ENCODE data around the gene IL17RA.

IL17RA gene

GRCh38 chr22:17162731-17163130 is 77.9 kb downstream of the IL17RA start:
- H3K9ac ChIP-seq (ENCODE audit: low read length): no peak overlapping the region
- no peak overlapping the region for H3K4me2 ChIP-seq (ENCODE audit: low read length)
- no peaks in the 10 kb centered on the region for H3K9me3 ChIP-seq (ENCODE audit: low read length)
- H3K27ac ChIP-seq (ENCODE audit: low read depth, low read length, poor library complexity, severe bottlenecking): no peak overlapping the region
- TF ChIP-seq EZH2 (IDR thresholded peaks at IDR 0.05; ENCODE audit: borderline replicate concordance, low read length): no peak
- peaks cover 4% of the 10 kb centered on the region; the same call in 1 of the 2 replicates for H3K27me3 ChIP-seq (ENCODE audit: insufficient read depth, low read length)
- peaks cover 1% of the 10 kb centered on the region for H3K79me2 ChIP-seq (ENCODE audit: insufficient read depth, low read length)
- no peaks in the 10 kb centered on the region for H3K9me2 ChIP-seq (ENCODE audit: low read depth, low read length)
- H3F3A ChIP-seq (ENCODE audit: insufficient read depth, low read length): no peaks in the 10 kb centered on the region
- H3K4me3 ChIP-seq (ENCODE audit: low read depth, low read length, poor library complexity, severe bottlenecking): no peak overlapping the region
- H3K4me1 ChIP-seq (ENCODE audit: insufficient read depth, low read length, severe bottlenecking): peaks cover 16% of the 10 kb centered on the region
- no peak overlapping the region for H2AFZ ChIP-seq (ENCODE audit: low read length)
- peaks cover under 1% of the 10 kb centered on the region; the same call in 1 of the 2 replicates for H3K36me3 ChIP-seq (ENCODE audit: insufficient read depth, low read length)
- H4K20me1 ChIP-seq (ENCODE audit: insufficient read depth, low read length): no peaks in the 10 kb centered on the region

- peaks cover 4% of the 10 kb centered on the region; the same call in 1 of the 2 replicates for H3K27me3 ChIP-seq (ENCODE audit: insufficient read depth, low read length)
These were observed 79.7 kb downstream of the IL17RA start for GRCh38 chr22:17164392-17165024.

More at GRCh38 chr22:17164392-17165024, 79.7 kb downstream of the IL17RA start:
- Histone ChIP-seq H3K36me3 (ENCODE audit: insufficient read depth, low read length) (no peaks in the 10 kb centered on the region), H3K9me3 (ENCODE audit: low read length) (no peaks in the 10 kb centered on the region), H3K79me2 (ENCODE audit: insufficient read depth, low read length) (no peaks in the 10 kb centered on the region), H3K9me2 (ENCODE audit: low read depth, low read length) (no peaks in the 10 kb centered on the region), H3K4me2 (ENCODE audit: low read length) (no peak overlapping the region), H3K27ac (ENCODE audit: low read depth, low read length, poor library complexity, severe bottlenecking) (no peak overlapping the region), H2AFZ (ENCODE audit: low read length) (no peak overlapping the region), H4K20me1 (ENCODE audit: insufficient read depth, low read length) (no peaks in the 10 kb centered on the region), H3K4me3 (ENCODE audit: low read depth, low read length, poor library complexity, severe bottlenecking) (no peak overlapping the region), H3F3A (ENCODE audit: insufficient read depth, low read length) (no peaks in the 10 kb centered on the region), H3K9ac (ENCODE audit: low read length) (no peak overlapping the region), H3K4me1 (ENCODE audit: insufficient read depth, low read length, severe bottlenecking) (peaks cover 8% of the 10 kb centered on the region)
- TF ChIP-seq CTCF (IDR thresholded peaks at IDR 0.05; ENCODE audit: low read length) (peak; percentile 19; the same call in 1 of the 2 replicates), EZH2 (IDR thresholded peaks at IDR 0.05; ENCODE audit: borderline replicate concordance, low read length) (no peak)

All from OCI-LY1 (cell line).